GM12872 (cell line): ENCODE measurements around the gene FIBCD1.

Experiments used
- TF ChIP-seq, protein P1 (sequence below): IDR thresholded peaks from 3 replicates; pipeline ENCODE4 v1.5.1; 2011; ENCODE audit warnings: low read depth, mild to moderate bottlenecking, low read length, moderate library complexity; ENCODE audit not compliant: insufficient read depth

FIBCD1 gene

DNA sequence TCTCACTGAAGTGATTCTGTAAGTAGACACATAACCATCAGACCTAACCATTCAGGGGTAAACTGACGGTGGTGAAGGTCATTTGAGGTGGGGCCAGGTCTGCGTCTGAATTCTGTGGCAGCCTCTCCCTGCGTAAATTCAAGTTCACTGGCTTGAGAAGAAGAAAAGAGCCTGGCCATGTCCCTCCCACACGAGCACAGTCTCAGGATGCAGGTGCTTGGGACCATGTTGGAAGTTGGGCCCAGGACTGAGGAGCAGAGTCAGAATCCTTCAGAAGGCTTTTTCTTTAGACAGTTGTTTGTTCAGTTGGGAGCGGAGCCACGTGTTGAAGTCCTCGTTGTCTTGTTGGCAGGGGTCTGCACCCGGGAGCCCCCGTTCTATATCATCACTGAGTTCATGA is 66.5 kb downstream of the FIBCD1 start:
- TF ChIP-seq, protein P1, sequence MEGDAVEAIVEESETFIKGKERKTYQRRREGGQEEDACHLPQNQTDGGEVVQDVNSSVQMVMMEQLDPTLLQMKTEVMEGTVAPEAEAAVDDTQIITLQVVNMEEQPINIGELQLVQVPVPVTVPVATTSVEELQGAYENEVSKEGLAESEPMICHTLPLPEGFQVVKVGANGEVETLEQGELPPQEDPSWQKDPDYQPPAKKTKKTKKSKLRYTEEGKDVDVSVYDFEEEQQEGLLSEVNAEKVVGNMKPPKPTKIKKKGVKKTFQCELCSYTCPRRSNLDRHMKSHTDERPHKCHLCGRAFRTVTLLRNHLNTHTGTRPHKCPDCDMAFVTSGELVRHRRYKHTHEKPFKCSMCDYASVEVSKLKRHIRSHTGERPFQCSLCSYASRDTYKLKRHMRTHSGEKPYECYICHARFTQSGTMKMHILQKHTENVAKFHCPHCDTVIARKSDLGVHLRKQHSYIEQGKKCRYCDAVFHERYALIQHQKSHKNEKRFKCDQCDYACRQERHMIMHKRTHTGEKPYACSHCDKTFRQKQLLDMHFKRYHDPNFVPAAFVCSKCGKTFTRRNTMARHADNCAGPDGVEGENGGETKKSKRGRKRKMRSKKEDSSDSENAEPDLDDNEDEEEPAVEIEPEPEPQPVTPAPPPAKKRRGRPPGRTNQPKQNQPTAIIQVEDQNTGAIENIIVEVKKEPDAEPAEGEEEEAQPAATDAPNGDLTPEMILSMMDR, result no peak

DNA sequence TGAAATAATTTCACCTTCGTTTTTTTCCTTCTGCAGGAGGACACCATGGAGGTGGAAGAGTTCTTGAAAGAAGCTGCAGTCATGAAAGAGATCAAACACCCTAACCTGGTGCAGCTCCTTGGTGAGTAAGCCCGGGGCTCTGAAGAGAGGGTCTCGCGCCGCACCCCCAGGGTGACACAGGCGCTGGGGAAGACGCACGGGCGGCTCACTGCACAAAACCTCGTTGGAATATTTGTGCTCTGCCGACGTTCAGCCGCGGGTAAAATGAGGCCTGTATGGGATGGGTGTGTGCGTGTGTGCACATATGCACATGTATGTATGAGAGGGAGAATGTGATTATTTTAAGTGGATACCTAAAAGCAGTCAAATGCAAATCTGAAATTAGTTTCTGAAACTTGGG is 67.0 kb downstream of the FIBCD1 start:
- TF ChIP-seq, protein P1, result no peak

DNA sequence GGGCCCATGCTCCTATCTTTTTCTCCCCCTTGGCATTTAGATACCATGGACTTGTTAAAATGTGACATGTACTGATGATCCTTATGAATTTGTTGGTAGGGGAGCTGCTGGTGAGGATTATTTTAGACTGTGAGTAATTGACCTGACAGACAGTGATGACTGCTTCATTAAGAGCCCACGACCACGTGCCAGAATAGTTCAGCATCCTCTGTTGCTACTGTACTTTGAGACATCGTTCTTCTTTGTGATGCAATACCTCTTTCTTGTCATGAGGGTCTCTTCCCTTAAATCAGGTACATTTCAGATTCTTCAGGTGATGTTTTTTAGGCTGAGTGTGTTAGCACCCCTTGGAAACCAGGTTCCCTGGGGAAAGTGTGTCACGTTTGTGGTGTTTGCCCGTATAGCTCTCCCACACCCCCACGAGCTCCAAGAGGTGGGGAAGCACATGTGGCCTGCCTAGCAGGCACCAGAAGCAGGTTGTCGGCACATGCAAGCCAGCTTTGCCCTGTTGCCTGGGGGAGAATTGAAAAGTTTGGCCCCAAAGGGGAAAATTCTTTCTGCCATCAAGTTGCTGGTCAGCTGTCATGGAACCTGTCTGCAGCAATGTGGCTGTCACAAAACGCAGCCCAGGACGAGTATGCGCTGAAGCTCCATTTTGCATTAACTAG is 67.5 kb downstream of the FIBCD1 start:
- TF ChIP-seq, protein P1, result no peak

- TF ChIP-seq, protein P1, result no peak
Measured at GRCh38 chr9:130870491-130871381, 68.3 kb downstream of the FIBCD1 start.

DNA sequence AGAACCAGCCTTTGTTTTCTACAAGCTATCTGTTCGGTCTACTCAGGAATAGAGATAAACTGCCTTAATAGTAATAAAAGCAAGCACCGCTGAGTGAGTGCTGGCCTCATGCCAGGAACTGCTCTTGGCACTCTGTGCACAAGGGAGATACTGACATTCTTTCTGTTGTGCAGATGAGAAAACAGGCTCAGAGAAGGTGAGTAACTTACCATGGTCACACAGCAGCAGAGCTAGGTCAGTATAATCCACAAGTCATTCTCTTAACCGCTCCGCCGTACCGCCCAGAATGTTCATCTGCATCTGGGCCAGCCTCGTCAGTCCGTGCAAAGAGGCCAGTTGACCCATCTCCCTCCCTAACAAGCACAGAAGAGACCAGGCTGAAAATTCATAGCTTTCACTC is 69.8 kb downstream of the FIBCD1 start:
- TF ChIP-seq, protein P1, result no peak

DNA sequence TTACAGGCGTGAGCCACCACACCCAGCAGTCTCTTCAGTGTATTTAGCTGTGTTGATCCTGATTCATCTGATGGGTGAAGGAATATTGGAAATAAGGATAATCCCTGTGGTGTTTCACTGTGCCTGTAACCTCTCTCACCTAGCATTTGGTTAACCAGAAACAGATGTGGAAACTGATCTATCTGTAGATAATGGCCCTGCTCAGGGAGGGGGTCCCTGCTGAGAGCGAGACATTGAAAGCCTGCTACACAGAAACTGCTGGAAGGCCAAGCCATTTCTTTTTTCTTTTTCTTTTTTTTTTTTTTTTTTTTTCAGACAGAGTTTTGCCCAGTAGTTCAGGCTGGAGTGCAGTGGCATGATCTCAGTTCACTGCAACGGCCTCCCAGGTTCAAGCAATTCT is 70.8 kb downstream of the FIBCD1 start:
- TF ChIP-seq, protein P1, result no peak

GRCh38 chr9:130867556-130867955 is 71.5 kb downstream of the FIBCD1 start:
- TF ChIP-seq, protein P1, result no peak
